Uterus (tissue), 4 donors: ENCODE results near the gene AFMID. TPM values are rescaled to one million over a fixed set of nuclear protein-coding genes. Genes with fewer than 3 reads are reported as not detected.
A peak's percentile ranks its signal among the peaks of the same experiment; 100 is the strongest.
"Not testable (repeated sequence)": the region's sequence is repeated elsewhere in the genome, so short reads cannot be mapped to it uniquely, and the experiment has no call there.

Experiments
- DNase-seq, 2 donors: peaks; one replicate each; pipeline ENCODE4 v3.0.0-alpha.2; 2019 to 2020
- H3K27ac ChIP-seq, 2 donors: fragments of 200-600 bp; sonication (generic); 1 replicate in 1 of 2; 2 replicates in 1 of 2; pipeline ENCODE4 v1.5.1; 2016 to 2018
- H3K27me3 ChIP-seq, 2 donors: fragments of 200-600 bp; sonication (generic); one replicate each; pipeline ENCODE4 v1.5.1; 2018 to 2019; ENCODE audit warnings: control low read depth in 1 of 2
- H3K36me3 ChIP-seq, 2 donors: fragments of 200-600 bp; sonication (generic); one replicate each; pipeline ENCODE4 v1.5.1; 2019; ENCODE audit warnings: control low read depth in 1 of 2
- H3K4me1 ChIP-seq, 2 donors: fragments of 200-600 bp; sonication (generic); one replicate each; pipeline ENCODE4 v1.5.1; 2018 to 2019; ENCODE audit warnings: control low read depth in 1 of 2
- H3K4me3 ChIP-seq, 2 donors: fragments of 200-600 bp; sonication (generic); 1 replicate in 1 of 2; 2 replicates in 1 of 2; pipeline ENCODE4 v1.5.1; 2018 to 2019; ENCODE audit warnings: mild to moderate bottlenecking in 1 of 2
- H3K9me3 ChIP-seq, 2 donors: fragments of 200-600 bp; sonication (generic); one replicate each; pipeline ENCODE4 v1.5.1; 2019; ENCODE audit warnings: control low read depth in 1 of 2
- CTCF ChIP-seq, 4 experiments: fragments of 200-600 bp in 2 of 4; fragments of 450-650 bp in 2 of 4; sonication (generic) in 2 of 4; IDR thresholded peaks; one replicate each; pipeline ENCODE4 v1.5.1; 2016 to 2019; ENCODE audit warnings: antibody characterized with exemption in 4 of 4, mild to moderate bottlenecking in 2 of 4, moderate library complexity in 1 of 4
- POLR2A ChIP-seq, 2 donors: fragments of 450-650 bp; IDR thresholded peaks; one replicate each; pipeline ENCODE4 v1.6.1; 2016; ENCODE audit warnings: antibody characterized with exemption in 2 of 2, mild to moderate bottlenecking in 1 of 2, moderate library complexity in 1 of 2
- intact Hi-C: fragments of 100-400 bp; cut with DNase I; formaldehyde crosslinking; loops from one replicate; pipeline ENCODE4 v1.15.1; 2023; ENCODE audit warnings: low total_unique reads
- total RNA-seq, 4 donors: library from RNA; depleted of rRNA in 3 of 4; stranded (reverse); fragments of >200 nt in 3 of 4; gene quantifications; one replicate each; pipeline versions ENCODE4 v1.1.0 to v1.2.4, GENCODE V29; 2014 to 2023
- donor health status: DM: yes; HTN: yes; CAD: no.

The AFMID gene
- total RNA-seq, 4 donors from 2014 or later: 21.2 to 38.4 (median 23.7) TPM

GRCh38 chr17:78250891-78251772 lies 64.0 kb downstream of the AFMID start:
- peak; percentile 72 to 83 for DNase-seq
- Histone ChIP-seq H3K27ac (no peak overlapping the region), H3K9me3 (no peaks in the 10 kb centered on the region), H3K36me3 (no peaks in the 10 kb centered on the region), H3K27me3 (no peaks in the 10 kb centered on the region), H3K4me3 (no peak overlapping the region), H3K4me1 (no peaks in the 10 kb centered on the region)
- TF ChIP-seq POLR2A (IDR thresholded peaks at IDR 0.05) (peak in 1 of 2 donors; percentile 23), CTCF (IDR thresholded peaks at IDR 0.05) (peak; percentile 99)
- intact Hi-C loops: loop anchor here (10.0 kb wide), 1 partner anchor 174 kb away; no protein-coding TSS in a partner anchor

GRCh38 chr17:78251773-78252103 lies 64.6 kb downstream of the AFMID start:
- Histone ChIP-seq H3K4me1 (no peaks in the 10 kb centered on the region), H3K27me3 (no peaks in the 10 kb centered on the region), H3K27ac (no peak overlapping the region), H3K9me3 (no peaks in the 10 kb centered on the region), H3K36me3 (no peaks in the 10 kb centered on the region), H3K4me3 (no peak overlapping the region)
- TF ChIP-seq CTCF (IDR thresholded peaks at IDR 0.05) (no peak), POLR2A (IDR thresholded peaks at IDR 0.05) (no peak)
- DNase-seq: no peak
- intact Hi-C loops: loop anchor here (10.0 kb wide), 1 partner anchor 173 kb away; no protein-coding TSS in a partner anchor

- Histone ChIP-seq H3K4me3 (no peak overlapping the region), H3K27me3 (no peaks in the 10 kb centered on the region), H3K4me1 (no peaks in the 10 kb centered on the region), H3K27ac (no peak overlapping the region), H3K36me3 (no peaks in the 10 kb centered on the region), H3K9me3 (no peaks in the 10 kb centered on the region)
- no peak for TF ChIP-seq CTCF (IDR thresholded peaks at IDR 0.05)
- no peak for TF ChIP-seq POLR2A (IDR thresholded peaks at IDR 0.05)
- no peak for DNase-seq
- intact Hi-C loops: loop anchor here (10.0 kb wide), 1 partner anchor 173 kb away; no protein-coding TSS in a partner anchor
Measured at GRCh38 chr17:78252111-78252634, 65.0 kb downstream of the AFMID start.

GRCh38 chr17:78252701-78253635 lies 65.8 kb downstream of the AFMID start:
- Histone ChIP-seq H3K27me3 (no peaks in the 10 kb centered on the region), H3K36me3 (no peaks in the 10 kb centered on the region), H3K4me3 (no peak overlapping the region), H3K4me1 (no peaks in the 10 kb centered on the region), H3K9me3 (no peaks in the 10 kb centered on the region), H3K27ac (no peak overlapping the region)
- DNase-seq: no peak
- no peak for TF ChIP-seq POLR2A (IDR thresholded peaks at IDR 0.05)
- no peak for TF ChIP-seq CTCF (IDR thresholded peaks at IDR 0.05)
- intact Hi-C loops: loop anchor here (10.0 kb wide), 1 partner anchor 172 kb away; no protein-coding TSS in a partner anchor

GRCh38 chr17:78253636-78253945 lies 66.4 kb downstream of the AFMID start:
- H3K4me1 ChIP-seq, H3K9me3 ChIP-seq, H3K27ac ChIP-seq, H3K36me3 ChIP-seq, H3K27me3 ChIP-seq, DNase-seq: not testable (repeated sequence)
- H3K4me3 ChIP-seq: peak overlapping the region in 1 of 2 donors; percentile 99
- intact Hi-C loops: loop anchor here (10.0 kb wide), 1 partner anchor 171 kb away; no protein-coding TSS in a partner anchor
